ENCODE measurements around the gene TLL2. TPM values are rescaled to one million over a fixed set of nuclear protein-coding genes. Genes with fewer than 3 reads are reported as not detected.

The TLL2 gene
- total RNA-seq, 1 experiment from 2014 or later = 0.14 TPM

GRCh38 chr10:96334616-96335526 is 178.9 kb downstream of the TLL2 start:
- Histone ChIP-seq H3K36me3 (ENCODE audit: control insufficient read depth, insufficient read depth, low read length) (no peaks in the 10 kb centered on the region), H3K4me1 (no peaks in the 10 kb centered on the region), H3K9me3 (no peaks in the 10 kb centered on the region), H3K4me3 (ENCODE audit: low read depth, low read length) (no peak overlapping the region), H3K27me3 (replicated peaks; ENCODE audit: control insufficient read depth, insufficient read depth, low read length) (no peaks in the 10 kb centered on the region)
- H3K36me3 Mint-ChIP-seq (ENCODE audit: insufficient read depth, unreplicated experiment) = no peaks in the 10 kb centered on the region
- TF ChIP-seq, protein P1, sequence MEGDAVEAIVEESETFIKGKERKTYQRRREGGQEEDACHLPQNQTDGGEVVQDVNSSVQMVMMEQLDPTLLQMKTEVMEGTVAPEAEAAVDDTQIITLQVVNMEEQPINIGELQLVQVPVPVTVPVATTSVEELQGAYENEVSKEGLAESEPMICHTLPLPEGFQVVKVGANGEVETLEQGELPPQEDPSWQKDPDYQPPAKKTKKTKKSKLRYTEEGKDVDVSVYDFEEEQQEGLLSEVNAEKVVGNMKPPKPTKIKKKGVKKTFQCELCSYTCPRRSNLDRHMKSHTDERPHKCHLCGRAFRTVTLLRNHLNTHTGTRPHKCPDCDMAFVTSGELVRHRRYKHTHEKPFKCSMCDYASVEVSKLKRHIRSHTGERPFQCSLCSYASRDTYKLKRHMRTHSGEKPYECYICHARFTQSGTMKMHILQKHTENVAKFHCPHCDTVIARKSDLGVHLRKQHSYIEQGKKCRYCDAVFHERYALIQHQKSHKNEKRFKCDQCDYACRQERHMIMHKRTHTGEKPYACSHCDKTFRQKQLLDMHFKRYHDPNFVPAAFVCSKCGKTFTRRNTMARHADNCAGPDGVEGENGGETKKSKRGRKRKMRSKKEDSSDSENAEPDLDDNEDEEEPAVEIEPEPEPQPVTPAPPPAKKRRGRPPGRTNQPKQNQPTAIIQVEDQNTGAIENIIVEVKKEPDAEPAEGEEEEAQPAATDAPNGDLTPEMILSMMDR (IDR thresholded peaks at IDR 0.05; ENCODE audit: insufficient read depth in 1 of 2, low read depth in 1 of 2, low read length in 1 of 2, severe bottlenecking in 1 of 2, unreplicated experiment in 1 of 2) = peak; percentile 73 to 83
- intact Hi-C loops (cut with micrococcal nuclease; ENCODE audit: unreplicated experiment) = loop anchor here (2.0 kb wide), 1 partner anchor 40 kb away; no protein-coding TSS in a partner anchor
- DNase-seq = peak in 1 of 2 experiments; percentile 66
- ChIA-PET POLR2A (no interaction called here), CTCF (interaction anchor here (0.5 to 2.1 kb wide), 12 partner anchors 11 to 849 kb away, joined by 3 to 10 read pairs (median 4); partner anchors contain the start of gene TLL2)
- H3K27ac Mint-ChIP-seq (ENCODE audit: unreplicated experiment) = no peak overlapping the region
- no TSS peak for BruUV-seq (replicated peaks)
- no peaks in the 10 kb centered on the region for H3K9me3 Mint-ChIP-seq (ENCODE audit: unreplicated experiment)
- H3K4me3 Mint-ChIP-seq (ENCODE audit: unreplicated experiment) = no peak overlapping the region
- no peaks in the 10 kb centered on the region for H3K4me1 Mint-ChIP-seq (ENCODE audit: low read depth, unreplicated experiment)
- peaks cover 13% of the 10 kb centered on the region for H3K27me3 Mint-ChIP-seq (ENCODE audit: insufficient read depth, unreplicated experiment)

- H3K36me3 ChIP-seq (ENCODE audit: control insufficient read depth, insufficient read depth, low read length) = no peaks in the 10 kb centered on the region
- Mint-ChIP-seq H3K4me1 (ENCODE audit: low read depth, unreplicated experiment) (no peaks in the 10 kb centered on the region), H3K27ac (ENCODE audit: unreplicated experiment) (no peak overlapping the region), H3K36me3 (ENCODE audit: insufficient read depth, unreplicated experiment) (no peaks in the 10 kb centered on the region), H3K9me3 (ENCODE audit: unreplicated experiment) (no peaks in the 10 kb centered on the region), H3K4me3 (ENCODE audit: unreplicated experiment) (no peak overlapping the region), H3K27me3 (ENCODE audit: insufficient read depth, unreplicated experiment) (peaks cover 19% of the 10 kb centered on the region)
- ChIA-PET POLR2A (no interaction called here), CTCF (no interaction called here)
- DNase-seq = no peak
- H3K4me1 ChIP-seq = no peaks in the 10 kb centered on the region
- TF ChIP-seq, protein P1 (IDR thresholded peaks at IDR 0.05; ENCODE audit: insufficient read depth in 1 of 2, low read depth in 1 of 2, low read length in 1 of 2, severe bottlenecking in 1 of 2, unreplicated experiment in 1 of 2) = no peak
- H3K9me3 ChIP-seq = no peaks in the 10 kb centered on the region
- H3K4me3 ChIP-seq (ENCODE audit: low read depth, low read length) = no peak overlapping the region
- BruUV-seq (replicated peaks) = no TSS peak
- H3K27me3 ChIP-seq (replicated peaks; ENCODE audit: control insufficient read depth, insufficient read depth, low read length) = no peaks in the 10 kb centered on the region
- intact Hi-C loops (cut with micrococcal nuclease; ENCODE audit: unreplicated experiment) = no loop called here
Measured at GRCh38 chr10:96333101-96333500, 180.6 kb downstream of the TLL2 start.

DNA sequence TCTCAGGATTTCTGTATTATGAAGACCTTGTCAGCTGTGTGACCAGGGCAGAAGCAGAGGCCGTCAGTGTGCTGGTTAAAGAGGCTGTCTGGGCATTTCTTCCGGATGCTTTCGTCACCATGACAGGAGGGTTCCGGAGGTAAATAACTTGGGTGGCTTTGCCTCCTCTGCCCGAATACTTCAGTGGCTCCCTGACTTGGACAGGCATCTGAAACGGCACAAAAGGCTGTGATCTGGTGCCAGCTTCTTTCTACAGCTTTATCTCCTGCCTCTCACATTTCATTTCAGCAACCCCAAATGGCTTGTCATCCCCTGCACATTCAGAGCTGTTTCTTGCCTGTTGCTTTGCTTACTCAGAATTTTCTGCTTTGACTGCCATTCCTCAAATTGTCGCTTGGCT is 186.3 kb downstream of the TLL2 start:
- Mint-ChIP-seq H3K4me1 (ENCODE audit: low read depth, unreplicated experiment) (peaks cover 8% of the 10 kb centered on the region), H3K4me3 (ENCODE audit: unreplicated experiment) (no peak overlapping the region), H3K27ac (ENCODE audit: unreplicated experiment) (no peak overlapping the region), H3K36me3 (ENCODE audit: insufficient read depth, unreplicated experiment) (no peaks in the 10 kb centered on the region), H3K27me3 (ENCODE audit: insufficient read depth, unreplicated experiment) (peaks cover 23% of the 10 kb centered on the region), H3K9me3 (ENCODE audit: unreplicated experiment) (no peaks in the 10 kb centered on the region)
- no peaks in the 10 kb centered on the region for H3K9me3 ChIP-seq
- no peak overlapping the region for H3K4me3 ChIP-seq (ENCODE audit: low read depth, low read length)
- no peaks in the 10 kb centered on the region for H3K4me1 ChIP-seq
- no peak for DNase-seq
- H3K27me3 ChIP-seq (replicated peaks; ENCODE audit: control insufficient read depth, insufficient read depth, low read length) = peaks cover 2% of the 10 kb centered on the region
- TF ChIP-seq, protein P1 (IDR thresholded peaks at IDR 0.05; ENCODE audit: insufficient read depth in 1 of 2, low read depth in 1 of 2, low read length in 1 of 2, severe bottlenecking in 1 of 2, unreplicated experiment in 1 of 2) = no peak
- intact Hi-C loops (cut with micrococcal nuclease; ENCODE audit: unreplicated experiment) = no loop called here
- ChIA-PET CTCF (interaction anchor here (0.6 kb wide), 1 partner anchor 98 kb away, joined by 3 read pairs; no protein-coding TSS in a partner anchor), POLR2A (no interaction called here)
- H3K36me3 ChIP-seq (ENCODE audit: control insufficient read depth, insufficient read depth, low read length) = no peaks in the 10 kb centered on the region
- no TSS peak for BruUV-seq (replicated peaks)
